NCI-H1048 (cell line): Measurements from ENCODE around the gene SNX30.

Source experiments
- DNase-seq: peaks from one replicate; lab custom pipeline; 2025; lab: John Stamatoyannopoulos, UW

The SNX30 gene

GRCh38 chr9:112822618-112823017, 72.1 kb downstream of the SNX30 start:
- no peak for DNase-seq

- DNase-seq = no peak
Observed at GRCh38 chr9:112823257-112823656, 72.7 kb downstream of the SNX30 start.

GRCh38 chr9:112831281-112831851, 80.8 kb downstream of the SNX30 start:
- no peak for DNase-seq

- no peak for DNase-seq
Observed at GRCh38 chr9:112831969-112832368, 81.4 kb downstream of the SNX30 start.

- DNase-seq = no peak
Observed at GRCh38 chr9:112833081-112833480, 82.5 kb downstream of the SNX30 start.

GRCh38 chr9:112836394-112836793, 85.8 kb downstream of the SNX30 start:
- no peak for DNase-seq

- no peak for DNase-seq
Observed at GRCh38 chr9:112838342-112838741, 87.8 kb downstream of the SNX30 start.

GRCh38 chr9:112839331-112839730, 88.8 kb downstream of the SNX30 start:
- no peak for DNase-seq

- no peak for DNase-seq
Observed at GRCh38 chr9:112841261-112841660, 90.7 kb downstream of the SNX30 start.

GRCh38 chr9:112842555-112842954, 92.0 kb downstream of the SNX30 start:
- no peak for DNase-seq

- peak; percentile 16 for DNase-seq
Observed at GRCh38 chr9:112844771-112845542, 94.4 kb downstream of the SNX30 start.

GRCh38 chr9:112846528-112847488, 96.2 kb downstream of the SNX30 start:
- DNase-seq = no peak

- no peak for DNase-seq
Observed at GRCh38 chr9:112848316-112849151, 98.0 kb downstream of the SNX30 start.

GRCh38 chr9:112849363-112849922, 98.9 kb downstream of the SNX30 start:
- no peak for DNase-seq

GRCh38 chr9:112850840-112851239, 100.3 kb downstream of the SNX30 start:
- no peak for DNase-seq

- no peak for DNase-seq
Observed at GRCh38 chr9:112852741-112853504, 102.4 kb downstream of the SNX30 start.

- DNase-seq = no peak
Observed at GRCh38 chr9:112853882-112854585, 103.5 kb downstream of the SNX30 start.

- DNase-seq = no peak
Observed at GRCh38 chr9:112854657-112855056, 104.1 kb downstream of the SNX30 start.

- DNase-seq = no peak
Observed at GRCh38 chr9:112856200-112856599, 105.6 kb downstream of the SNX30 start.

- DNase-seq = no peak
Observed at GRCh38 chr9:112856843-112857242, 106.3 kb downstream of the SNX30 start.
